ENCODE measurements around the gene SH2D1B. TPM values are rescaled to one million over a fixed set of nuclear protein-coding genes. Genes with fewer than 3 reads are reported as not detected.

SH2D1B gene
- total and polyA plus RNA-seq, 2 experiments from 2014 or later: not detected

GRCh38 chr1:162430583-162430982 lies 18.6 kb upstream of the SH2D1B start:
- H3K27me3 Mint-ChIP-seq (ENCODE audit: insufficient read depth, low read depth, poor library complexity): peaks cover 2% of the 10 kb centered on the region
- H3K4me2 ChIP-seq: no peak overlapping the region

GRCh38 chr1:162422662-162423375 lies 10.9 kb upstream of the SH2D1B start:
- H3K4me3 ChIP-seq: no peak overlapping the region
- Mint-ChIP-seq H3K9me3 (no peaks in the 10 kb centered on the region; the same call in 2 of the 3 replicates), H3K4me3 (no peak overlapping the region), H3K27ac (no peak overlapping the region), H3K27me3 (ENCODE audit: insufficient read depth, low read depth, poor library complexity) (peaks cover 3% of the 10 kb centered on the region), H3K36me3 (ENCODE audit: low read depth) (no peaks in the 10 kb centered on the region), H3K4me1 (no peaks in the 10 kb centered on the region)
- H3K27ac ChIP-seq (ENCODE audit: low read depth): no peak overlapping the region
- no peaks in the 10 kb centered on the region for H3K4me1 ChIP-seq (ENCODE audit: insufficient read depth)
- no peak overlapping the region for H2AFZ ChIP-seq
- ATAC-seq (no peak), DNase-seq (ENCODE audit: low spot score) (no peak)
- no peak overlapping the region for H3K4me2 ChIP-seq
- H3F3A ChIP-seq (replicated peaks; ENCODE audit: low read depth): no peaks in the 10 kb centered on the region
- 0 out of 2 replicates have a peak, but pooled peaks cover 3% of the 10 kb centered on the region for H3K9me2 ChIP-seq (ENCODE audit: insufficient read depth)
- no peaks in the 10 kb centered on the region for H4K20me1 ChIP-seq (replicated peaks; ENCODE audit: insufficient read depth)
- H3K27me3 ChIP-seq (ENCODE audit: insufficient read depth): no peaks in the 10 kb centered on the region
- no peaks in the 10 kb centered on the region for H3K36me3 ChIP-seq (ENCODE audit: insufficient read depth)
- H3K79me2 ChIP-seq (replicated peaks; ENCODE audit: insufficient read depth): no peaks in the 10 kb centered on the region
- no peak for TF ChIP-seq STAT1 (IDR thresholded peaks at IDR 0.05; ENCODE audit: unreplicated experiment)
- TF ChIP-seq EZH2phosphoT487 (IDR thresholded peaks at IDR 0.05; ENCODE audit: unreplicated experiment): no peak
- no peak for TF ChIP-seq ETS1 (IDR thresholded peaks at IDR 0.05)
- TF ChIP-seq NANOG (IDR thresholded peaks at IDR 0.05; ENCODE audit: borderline replicate concordance): no peak
- TF ChIP-seq POLR2AphosphoS5 (IDR thresholded peaks at IDR 0.05; ENCODE audit: low read depth): no peak
- no peak for TF ChIP-seq ZNF114 (CRISPR knock-in tag; IDR thresholded peaks at IDR 0.05)
- no peak for TF ChIP-seq ZNF462 (CRISPR knock-in tag; IDR thresholded peaks at IDR 0.05)
- no peak for TF ChIP-seq ZNF331 (CRISPR knock-in tag; IDR thresholded peaks at IDR 0.05; ENCODE audit: low read depth)
- no peak for TF ChIP-seq CTCF (conservative IDR thresholded peaks at IDR 0.05; ENCODE audit: low read depth in 2 of 2)
- no peak for TF ChIP-seq EZH2 (IDR thresholded peaks at IDR 0.05; ENCODE audit: low read depth, unreplicated experiment)
- TF ChIP-seq CREB1 (CRISPR knock-in tag; IDR thresholded peaks at IDR 0.05; ENCODE audit: low read depth): no peak

More at GRCh38 chr1:162430583-162430982, 18.6 kb upstream of the SH2D1B start:
- Histone ChIP-seq H4K20me1 (replicated peaks; ENCODE audit: insufficient read depth) (no peaks in the 10 kb centered on the region), H3K4me1 (ENCODE audit: insufficient read depth) (no peaks in the 10 kb centered on the region), H3K27me3 (ENCODE audit: insufficient read depth) (no peaks in the 10 kb centered on the region), H3K9me2 (ENCODE audit: insufficient read depth) (no peaks in the 10 kb centered on the region), H3K4me3 (no peak overlapping the region), H2AFZ (no peak overlapping the region), H3K36me3 (ENCODE audit: insufficient read depth) (no peaks in the 10 kb centered on the region), H3K27ac (ENCODE audit: low read depth) (no peak overlapping the region), H3K79me2 (replicated peaks; ENCODE audit: insufficient read depth) (no peaks in the 10 kb centered on the region), H3F3A (replicated peaks; ENCODE audit: low read depth) (no peaks in the 10 kb centered on the region)
- no peak for TF ChIP-seq ZNF114 (CRISPR knock-in tag; IDR thresholded peaks at IDR 0.05)
- Mint-ChIP-seq H3K4me3 (no peak overlapping the region), H3K9me3 (no peaks in the 10 kb centered on the region), H3K36me3 (ENCODE audit: low read depth) (no peaks in the 10 kb centered on the region), H3K27ac (no peak overlapping the region), H3K4me1 (no peaks in the 10 kb centered on the region)
- DNase-seq (ENCODE audit: low spot score) (no peak), ATAC-seq (no peak)
